Endothelial cell of umbilical vein (primary cell): Measurements from ENCODE around the gene FAM186B. TPM values are rescaled to one million over a fixed set of nuclear protein-coding genes. Genes with fewer than 3 reads are reported as not detected.

Source experiments
- BruUV-seq: library from RNA; stranded (reverse); fragments of 400-500 nt; replicated peaks from 2 replicates; lab custom pipeline; 2021; lab: Mats Ljungman, UMichigan
- CTCF ChIA-PET: fragments of 300-600, 350-600 bp; sonication (Branson Sonifier 250); formaldehyde crosslinking; loops from one replicate; lab custom pipeline; 2021; ENCODE audit warnings: antibody characterized with exemption, inconsistent platforms; lab: Charles Lee
- POLR2A ChIA-PET: fragments of 300-600, 350-600 bp; sonication (Branson Sonifier 250); formaldehyde crosslinking; loops from one replicate; lab custom pipeline; 2021; ENCODE audit warnings: antibody characterized with exemption, inconsistent platforms; lab: Charles Lee
- DNase-seq: peaks from one replicate; pipeline ENCODE4 v3.0.0-alpha.2; 2011; ENCODE audit warnings: low read depth, low spot score
- FAIRE-seq: peaks from 2 replicates; lab custom pipeline; 2011; peaks lifted over from hg19 to GRCh38; lab: Jason Lieb, UNC
- H2AFZ ChIP-seq: 2 replicates; pipeline ENCODE4 v1.6.0; 2012; ENCODE audit warnings: low read depth, low read length, control low read depth, inconsistent platforms
- H3K27ac ChIP-seq: 2 replicates; pipeline ENCODE4 v1.5.1; 2011; ENCODE audit warnings: low read depth, mild to moderate bottlenecking, control low read depth, low read length, moderate library complexity; ENCODE audit not compliant: insufficient read depth
- H3K27me3 ChIP-seq, 2 experiments: 2 replicates each; pipeline versions ENCODE4 v1.6.0 to v1.6.1; 2011; ENCODE audit warnings: low read length in 2 of 2, mixed read lengths in 1 of 2; ENCODE audit not compliant: control insufficient read depth in 2 of 2, insufficient read depth in 2 of 2
- H3K36me3 ChIP-seq, 2 experiments: 2 replicates in 1 of 2; 3 replicates in 1 of 2; pipeline ENCODE4 v1.5.1; 2011; ENCODE audit warnings: low read length in 2 of 2, mild to moderate bottlenecking in 1 of 2, moderate library complexity in 1 of 2; ENCODE audit not compliant: control insufficient read depth in 2 of 2, insufficient read depth in 2 of 2; ENCODE audit errors: extremely low read depth in 1 of 2
- H3K4me1 ChIP-seq: 3 replicates; pipeline ENCODE4 v1.5.1; 2011; ENCODE audit warnings: mild to moderate bottlenecking, low read length; ENCODE audit not compliant: control insufficient read depth, insufficient read depth; ENCODE audit errors: extremely low read depth
- H3K4me2 ChIP-seq: 2 replicates; pipeline ENCODE4 v1.6.1; 2011; ENCODE audit warnings: low read length, control low read depth, mixed read lengths; ENCODE audit not compliant: insufficient read depth
- H3K4me3 ChIP-seq, 3 experiments: fragments of 200-600 bp in 1 of 3; sonication (generic), shearing (Covaris generic) in 1 of 3; replicated peaks in 1 of 3; 2 replicates each; pipeline ENCODE4 v1.5.1; 2011 to 2016; ENCODE audit warnings: control low read depth in 3 of 3, low read length in 3 of 3, mild to moderate bottlenecking in 2 of 3, inconsistent platforms in 1 of 3, low read depth in 1 of 3, moderate library complexity in 1 of 3; ENCODE audit not compliant: insufficient read depth in 1 of 3
- H3K79me2 ChIP-seq: 2 replicates; pipeline ENCODE4 v1.6.0; 2012; ENCODE audit warnings: low read length, inconsistent platforms; ENCODE audit not compliant: control insufficient read depth, insufficient read depth
- H3K9ac ChIP-seq: replicated peaks from 2 replicates; pipeline ENCODE3; 2011; ENCODE audit warnings: low read length, control low read depth; ENCODE audit not compliant: insufficient read depth; ENCODE audit errors: extremely low read depth
- H3K9me1 ChIP-seq: replicated peaks from 3 replicates; pipeline ENCODE4 v1.6.0; 2011; ENCODE audit warnings: mild to moderate bottlenecking, low read length; ENCODE audit not compliant: control insufficient read depth, insufficient read depth; ENCODE audit errors: extremely low read depth
- H3K9me3 ChIP-seq: replicated peaks from 2 replicates; pipeline ENCODE4 v1.5.1; 2012; ENCODE audit warnings: low read length, inconsistent platforms; ENCODE audit not compliant: control insufficient read depth, insufficient read depth
- H4K20me1 ChIP-seq: replicated peaks from 2 replicates; pipeline ENCODE3; 2011; ENCODE audit warnings: mild to moderate bottlenecking, low read length; ENCODE audit not compliant: control insufficient read depth, insufficient read depth; ENCODE audit errors: extremely low read depth
- EZH2 ChIP-seq: IDR thresholded peaks from 2 replicates; pipeline ENCODE4 v1.6.1; 2012; ENCODE audit warnings: borderline replicate concordance, low read depth, mild to moderate bottlenecking, moderate library complexity, low read length, inconsistent platforms; ENCODE audit not compliant: severe bottlenecking
- FOS ChIP-seq: IDR thresholded peaks from 2 replicates; pipeline ENCODE4 v1.6.1; 2011; ENCODE audit warnings: mild to moderate bottlenecking, low read length, moderate library complexity, borderline replicate concordance; ENCODE audit not compliant: insufficient read depth
- GATA2 ChIP-seq: IDR thresholded peaks from 2 replicates; pipeline ENCODE4 v1.7.0; 2011; ENCODE audit warnings: low read depth, mild to moderate bottlenecking, moderate library complexity, mixed read lengths, low read length; ENCODE audit not compliant: insufficient read length, insufficient read depth
- JUN ChIP-seq: IDR thresholded peaks from 2 replicates; pipeline ENCODE4 v1.6.1; 2011; ENCODE audit warnings: borderline replicate concordance, low read depth; ENCODE audit not compliant: insufficient read length, insufficient read depth
- MYC ChIP-seq: IDR thresholded peaks from one replicate; pipeline ENCODE4 v1.6.1; 2011; ENCODE audit warnings: mild to moderate bottlenecking, low read depth, low read length
- POLR2A ChIP-seq: IDR thresholded peaks from 2 replicates; pipeline ENCODE4 v1.6.1; 2012; ENCODE audit warnings: low read depth, mild to moderate bottlenecking, control low read depth, low read length
- POLR2AphosphoS5 ChIP-seq: IDR thresholded peaks from 2 replicates; pipeline ENCODE4 v1.6.1; 2012; ENCODE audit warnings: low read depth, mild to moderate bottlenecking, control low read depth, low read length, moderate library complexity; ENCODE audit not compliant: insufficient read depth
- dilution Hi-C: fragments of 300-500 bp; cut with MboI; formaldehyde crosslinking; loops from one replicate; pipeline ENCODE4 v1.15.0; 2019; ENCODE audit warnings: low sequenced_read_pairs; ENCODE audit not compliant: extremely low pct_ligation_motif_present
- intact Hi-C: fragments of 100-400 bp; cut with micrococcal nuclease; formaldehyde crosslinking; loops from one replicate; pipeline ENCODE4 v1.10.0; 2022
- polyA plus RNA-seq, 4 experiments: library from polyadenylated mRNA; depleted of rRNA in 3 of 4; stranded (reverse) in 3 of 4; unstranded in 1 of 4; fragments of >200 nt; gene quantifications; 2 replicates each; pipeline versions ENCODE4 v1.2.1 to v1.2.3, GENCODE V29; 2011 to 2012; ENCODE audit warnings: missing spikeins in 1 of 4
- total RNA-seq: library from RNA; stranded (reverse); gene quantifications from 2 replicates; pipeline ENCODE4 v1.2.3, GENCODE V29; 2021
- TF ChIP-seq, protein P1 (sequence below): IDR thresholded peaks from 2 replicates; pipeline ENCODE4 v1.6.1; 2011; ENCODE audit not compliant: insufficient read depth, insufficient read length
- TF ChIP-seq, protein P2 (sequence below), 2 donors: IDR thresholded peaks; 1 replicate in 1 of 2; 2 replicates in 1 of 2; pipeline ENCODE4 v1.5.1; 2011; ENCODE audit warnings: low read length in 2 of 2, mild to moderate bottlenecking in 2 of 2, moderate library complexity in 2 of 2, control low read depth in 1 of 2, inconsistent platforms in 1 of 2, low read depth in 1 of 2; ENCODE audit not compliant: insufficient read depth in 1 of 2; ENCODE audit errors: extremely low read depth in 1 of 2

The FAM186B gene
- total and polyA plus RNA-seq, 2 donors (not counting 3 experiments of a cell fraction or from before 2014, with no cell fraction given) = 0.10 to 0.33 TPM

DNA sequence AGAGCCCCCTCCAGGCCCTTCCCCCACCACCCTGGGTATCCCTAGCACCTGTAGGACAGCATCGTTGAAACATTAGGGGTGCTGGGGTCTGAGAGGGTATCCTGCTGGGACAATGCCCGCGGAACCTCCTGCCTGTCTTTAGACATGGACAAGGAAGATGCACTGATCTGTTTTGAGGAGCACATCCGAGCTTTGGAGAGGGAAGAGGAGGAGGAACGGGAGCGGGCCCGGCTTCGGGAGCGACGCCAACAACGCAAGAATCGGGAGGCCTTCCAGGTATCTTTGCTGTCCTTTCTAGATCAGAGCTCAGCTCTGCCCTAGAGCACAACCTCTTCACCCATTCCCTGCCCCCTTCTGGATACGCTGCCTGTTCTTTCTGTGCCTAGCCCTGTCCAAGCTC, 31.1 kb upstream of the FAM186B start:
- TF ChIP-seq MYC (no peak), POLR2A (no peak), JUN (no peak), GATA2 (no peak), EZH2 (no peak), POLR2AphosphoS5 (no peak), FOS (no peak)
- TF ChIP-seq, protein P1, sequence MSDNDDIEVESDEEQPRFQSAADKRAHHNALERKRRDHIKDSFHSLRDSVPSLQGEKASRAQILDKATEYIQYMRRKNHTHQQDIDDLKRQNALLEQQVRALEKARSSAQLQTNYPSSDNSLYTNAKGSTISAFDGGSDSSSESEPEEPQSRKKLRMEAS = no peak
- TF ChIP-seq, protein P2, sequence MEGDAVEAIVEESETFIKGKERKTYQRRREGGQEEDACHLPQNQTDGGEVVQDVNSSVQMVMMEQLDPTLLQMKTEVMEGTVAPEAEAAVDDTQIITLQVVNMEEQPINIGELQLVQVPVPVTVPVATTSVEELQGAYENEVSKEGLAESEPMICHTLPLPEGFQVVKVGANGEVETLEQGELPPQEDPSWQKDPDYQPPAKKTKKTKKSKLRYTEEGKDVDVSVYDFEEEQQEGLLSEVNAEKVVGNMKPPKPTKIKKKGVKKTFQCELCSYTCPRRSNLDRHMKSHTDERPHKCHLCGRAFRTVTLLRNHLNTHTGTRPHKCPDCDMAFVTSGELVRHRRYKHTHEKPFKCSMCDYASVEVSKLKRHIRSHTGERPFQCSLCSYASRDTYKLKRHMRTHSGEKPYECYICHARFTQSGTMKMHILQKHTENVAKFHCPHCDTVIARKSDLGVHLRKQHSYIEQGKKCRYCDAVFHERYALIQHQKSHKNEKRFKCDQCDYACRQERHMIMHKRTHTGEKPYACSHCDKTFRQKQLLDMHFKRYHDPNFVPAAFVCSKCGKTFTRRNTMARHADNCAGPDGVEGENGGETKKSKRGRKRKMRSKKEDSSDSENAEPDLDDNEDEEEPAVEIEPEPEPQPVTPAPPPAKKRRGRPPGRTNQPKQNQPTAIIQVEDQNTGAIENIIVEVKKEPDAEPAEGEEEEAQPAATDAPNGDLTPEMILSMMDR (IDR thresholded peaks at IDR 0.05; ENCODE audit: extremely low read depth in 1 of 2, insufficient read depth in 1 of 2, low read depth in 1 of 2, low read length in 2 of 2) = no peak
- Histone ChIP-seq H3K4me2 (no peak overlapping the region), H2AFZ (no peak overlapping the region), H3K79me2 (no peaks in the 10 kb centered on the region), H3K4me1 (peaks cover 12% of the 10 kb centered on the region), H4K20me1 (no peaks in the 10 kb centered on the region), H3K36me3 (no peaks in the 10 kb centered on the region), H3K4me3 (no peak overlapping the region), H3K27me3 (no peaks in the 10 kb centered on the region), H3K9ac (no peak overlapping the region), H3K27ac (no peak overlapping the region), H3K9me1 (no peaks in the 10 kb centered on the region), H3K9me3 (no peaks in the 10 kb centered on the region)
- no peak for FAIRE-seq
- intact Hi-C loops = loop anchor here (5.0 kb wide), 1 partner anchor 191 kb away; the partner anchor contains the start of gene NCKAP5L
- ChIA-PET CTCF (interaction anchor here (0.7 to 4.6 kb wide), 21 partner anchors 8 to 289 kb away, joined by 3 to 59 read pairs (median 6); partner anchors contain the start of genes FMNL3, PRPF40B and TMBIM6), POLR2A (no interaction called here)
- dilution Hi-C loops = no loop called here
- DNase-seq = no peak
- no TSS peak for BruUV-seq
